ENCODE measurements around the gene CRYBB3. TPM values are rescaled to one million over a fixed set of nuclear protein-coding genes. Genes with fewer than 3 reads are reported as not detected.

Gene CRYBB3
- total and polyA plus RNA-seq, 2 of the 13 experiments (the other 11 are each of a cell fraction or from before 2014, with no cell fraction given): 0.18 to 0.28 TPM

DNA sequence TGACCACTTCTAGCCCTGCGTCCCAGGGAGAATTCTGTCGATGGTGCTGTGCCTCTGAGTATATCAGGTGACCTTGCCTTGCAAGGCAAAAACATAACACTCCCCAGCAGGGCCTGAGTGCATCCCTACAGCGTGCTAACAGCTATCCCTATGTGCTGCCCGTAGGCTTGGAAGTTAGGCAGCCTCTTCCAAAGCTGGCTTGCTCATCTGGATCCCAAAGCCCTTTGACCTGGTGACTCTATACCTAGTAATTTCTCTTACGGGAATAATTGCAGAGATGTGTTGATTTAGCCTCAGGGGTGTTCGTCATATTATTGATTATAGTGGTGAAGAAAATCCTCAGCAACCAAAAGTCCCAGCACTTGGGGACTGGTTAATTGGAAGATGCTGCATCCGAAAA, 32.6 kb upstream of the CRYBB3 start:
- peaks cover 5% of the 10 kb centered on the region for H3K79me2 ChIP-seq (ENCODE audit: insufficient read depth, low read length)
- no peak for FAIRE-seq
- in situ Hi-C loops (cut with HindIII; ENCODE audit: extremely low pct_ligation_motif_present, low pct_unique_long_range_greater_than_20kb) (no loop called here), intact Hi-C loops (cut with micrococcal nuclease; ENCODE audit: unreplicated experiment) (no loop called here)
- ChIA-PET CTCF (ENCODE audit: low intra/inter-chr PET ratio, low total read pairs) (no interaction called here), POLR2A (interaction anchor here (1.5 kb wide), 1 partner anchor 56 kb away, joined by 9 read pairs; no protein-coding TSS in a partner anchor)
- 63% methylated on average over 5 of the region's 7 CpGs for WGBS (ENCODE audit: low lambda C conversion rate)
- TF ChIP-seq RARA (CRISPR knock-in tag; IDR thresholded peaks at IDR 0.05): no peak
- 0 out of 2 replicates have a peak, but pooled peaks have one; percentile 27 for TF ChIP-seq CREB1 (IDR thresholded peaks at IDR 0.05)
- TF ChIP-seq CREB1 (CRISPR knock-in tag; IDR thresholded peaks at IDR 0.05): no peak
- peak; percentile 25; the same call in 1 of the 2 replicates for TF ChIP-seq FOSL2 (CRISPR knock-in tag; IDR thresholded peaks at IDR 0.05)
- TF ChIP-seq PPARG (CRISPR knock-in tag; conservative IDR thresholded peaks at IDR 0.05): 0 out of 2 replicates have a peak, but pooled peaks have one; percentile 40
- no peak for TF ChIP-seq ZNF800 (CRISPR knock-in tag; IDR thresholded peaks at IDR 0.05)
- H3K27me3 ChIP-seq (ENCODE audit: control insufficient read depth in 1 of 2, insufficient read depth in 2 of 2, low read length in 2 of 2): no peaks in the 10 kb centered on the region
- no peak; the same call in 2 of the 3 replicates for ATAC-seq
- H3K4me3 ChIP-seq (replicated peaks in 1 of 3; ENCODE audit: insufficient read depth in 1 of 3, low read depth in 2 of 3, low read length in 3 of 3): no peak overlapping the region
- no TSS peak for BruUV-seq (replicated peaks)
- H3K27ac ChIP-seq (ENCODE audit: extremely low read length, insufficient read depth, low read length): no peak overlapping the region
- DNase-seq (ENCODE audit: low spot score): no peak
- H3K36me3 ChIP-seq (replicated peaks in 1 of 2; ENCODE audit: control insufficient read depth in 1 of 2, insufficient read depth in 2 of 2, low read length in 2 of 2): peaks cover 1 to 2% of the 10 kb centered on the region in 2 experiments; a peak in 2 of 5 replicates
- H3K9me3 ChIP-seq (ENCODE audit: low read length): no peaks in the 10 kb centered on the region
- H3K4me1 ChIP-seq (ENCODE audit: insufficient read depth, low read length): peaks cover 70% of the 10 kb centered on the region
- no peak overlapping the region for H3K9ac ChIP-seq (ENCODE audit: insufficient read depth, low read depth, low read length)
- H3K4me2 ChIP-seq (ENCODE audit: low read depth, low read length): no peak overlapping the region
- H4K20me1 ChIP-seq (ENCODE audit: insufficient read depth, low read length): peaks cover 5% of the 10 kb centered on the region; the same call in 1 of the 2 replicates
- no peak overlapping the region for H2AFZ ChIP-seq (ENCODE audit: low read length)

Measured in HepG2 (cell line).